WERI-Rb-1 (cell line): ENCODE results near the gene MRNIP.

Source experiments
- DNase-seq: peaks from one replicate; pipeline ENCODE4 v3.0.0-alpha.2; 2020
- H3K27ac ChIP-seq: fragments of 250-450 bp; sonication (Bioruptor Pico); 2 replicates; pipeline ENCODE4 v1.5.1; 2020; ENCODE audit warnings: mild to moderate bottlenecking, moderate library complexity
- H3K27me3 ChIP-seq: fragments of 250-450 bp; sonication (Bioruptor Pico); 2 replicates; pipeline ENCODE4 v1.5.1; 2021; ENCODE audit warnings: mild to moderate bottlenecking, low read depth, moderate library complexity; ENCODE audit not compliant: insufficient read depth, severe bottlenecking
- H3K36me3 ChIP-seq: fragments of 250-450 bp; sonication (Bioruptor Pico); 2 replicates; pipeline ENCODE4 v1.5.1; 2020; ENCODE audit warnings: mild to moderate bottlenecking, moderate library complexity
- H3K4me3 ChIP-seq: 2 replicates; pipeline ENCODE4 v1.5.1; 2011; ENCODE audit warnings: low read depth, mild to moderate bottlenecking, control low read depth, low read length
- H3K9me3 ChIP-seq: fragments of 250-450 bp; sonication (Bioruptor Pico); 2 replicates; pipeline ENCODE4 v1.5.1; 2021; ENCODE audit warnings: mild to moderate bottlenecking, moderate library complexity; ENCODE audit not compliant: severe bottlenecking
- TF ChIP-seq, protein P1 (sequence below): IDR thresholded peaks from 2 replicates; pipeline ENCODE4 v1.5.1; 2011; ENCODE audit warnings: low read depth, mild to moderate bottlenecking, control low read depth, inconsistent platforms, low read length

MRNIP gene

DNA sequence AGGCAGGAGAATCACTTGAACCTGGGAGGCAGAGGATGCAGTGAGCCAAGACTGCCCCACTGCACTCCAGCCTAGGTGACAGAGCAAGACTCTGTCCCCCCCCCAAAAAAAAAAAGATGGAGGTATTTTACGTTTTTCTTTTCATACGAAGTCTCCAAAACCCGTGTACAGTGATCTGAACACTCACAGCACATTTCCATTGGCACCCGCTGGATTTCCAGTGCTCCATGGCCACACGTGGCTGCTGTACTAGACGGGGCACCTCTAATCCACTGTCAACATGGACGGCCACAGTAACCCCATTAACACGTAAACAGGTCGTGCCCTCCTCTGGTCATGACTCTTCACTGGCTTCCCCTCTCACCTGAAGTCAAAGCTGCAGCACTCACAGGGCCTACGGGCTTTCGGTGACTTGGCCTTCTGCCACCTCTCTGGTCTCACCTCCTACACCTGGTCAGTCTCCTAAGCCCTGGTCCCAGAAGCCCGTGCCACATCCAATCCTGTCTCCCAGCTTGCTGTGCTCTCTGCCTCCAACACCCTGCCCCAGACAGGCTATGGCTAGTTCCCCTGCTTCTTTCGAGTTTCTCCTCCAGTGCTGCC lies 27.0 kb upstream of the MRNIP start:
- H3K27me3 ChIP-seq, result no peaks in the 10 kb centered on the region
- TF ChIP-seq, protein P1, sequence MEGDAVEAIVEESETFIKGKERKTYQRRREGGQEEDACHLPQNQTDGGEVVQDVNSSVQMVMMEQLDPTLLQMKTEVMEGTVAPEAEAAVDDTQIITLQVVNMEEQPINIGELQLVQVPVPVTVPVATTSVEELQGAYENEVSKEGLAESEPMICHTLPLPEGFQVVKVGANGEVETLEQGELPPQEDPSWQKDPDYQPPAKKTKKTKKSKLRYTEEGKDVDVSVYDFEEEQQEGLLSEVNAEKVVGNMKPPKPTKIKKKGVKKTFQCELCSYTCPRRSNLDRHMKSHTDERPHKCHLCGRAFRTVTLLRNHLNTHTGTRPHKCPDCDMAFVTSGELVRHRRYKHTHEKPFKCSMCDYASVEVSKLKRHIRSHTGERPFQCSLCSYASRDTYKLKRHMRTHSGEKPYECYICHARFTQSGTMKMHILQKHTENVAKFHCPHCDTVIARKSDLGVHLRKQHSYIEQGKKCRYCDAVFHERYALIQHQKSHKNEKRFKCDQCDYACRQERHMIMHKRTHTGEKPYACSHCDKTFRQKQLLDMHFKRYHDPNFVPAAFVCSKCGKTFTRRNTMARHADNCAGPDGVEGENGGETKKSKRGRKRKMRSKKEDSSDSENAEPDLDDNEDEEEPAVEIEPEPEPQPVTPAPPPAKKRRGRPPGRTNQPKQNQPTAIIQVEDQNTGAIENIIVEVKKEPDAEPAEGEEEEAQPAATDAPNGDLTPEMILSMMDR, result no peak
- H3K27ac ChIP-seq, result no peak overlapping the region
- peaks cover 13% of the 10 kb centered on the region; the same call in 1 of the 2 replicates for H3K36me3 ChIP-seq
- no peak for DNase-seq
- no peaks in the 10 kb centered on the region for H3K9me3 ChIP-seq
- H3K4me3 ChIP-seq, result no peak overlapping the region

DNA sequence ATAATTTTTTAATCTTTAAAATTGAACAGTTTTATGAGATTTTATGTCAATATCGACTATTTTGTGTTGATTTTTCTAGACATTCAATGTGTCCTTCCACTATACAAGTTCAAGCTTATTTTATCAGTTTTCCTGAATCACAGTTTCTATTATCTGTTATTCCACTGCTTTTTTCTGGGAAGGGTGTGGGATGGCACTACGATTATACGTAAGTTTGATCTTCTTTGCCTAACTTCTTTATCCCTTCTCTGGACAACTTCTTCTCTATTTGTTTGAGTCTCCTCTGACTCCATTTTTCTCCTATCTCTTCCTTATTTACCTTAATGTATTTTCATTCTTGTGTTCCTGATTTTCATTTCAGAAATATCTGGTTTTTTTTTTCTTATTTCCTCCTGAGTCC lies 24.5 kb upstream of the MRNIP start:
- DNase-seq, result no peak
- Histone ChIP-seq H3K9me3 (no peaks in the 10 kb centered on the region), H3K27ac (no peak overlapping the region), H3K36me3 (peaks cover 13% of the 10 kb centered on the region; the same call in 1 of the 2 replicates), H3K4me3 (no peak overlapping the region), H3K27me3 (no peaks in the 10 kb centered on the region)
- TF ChIP-seq, protein P1, result no peak

DNA sequence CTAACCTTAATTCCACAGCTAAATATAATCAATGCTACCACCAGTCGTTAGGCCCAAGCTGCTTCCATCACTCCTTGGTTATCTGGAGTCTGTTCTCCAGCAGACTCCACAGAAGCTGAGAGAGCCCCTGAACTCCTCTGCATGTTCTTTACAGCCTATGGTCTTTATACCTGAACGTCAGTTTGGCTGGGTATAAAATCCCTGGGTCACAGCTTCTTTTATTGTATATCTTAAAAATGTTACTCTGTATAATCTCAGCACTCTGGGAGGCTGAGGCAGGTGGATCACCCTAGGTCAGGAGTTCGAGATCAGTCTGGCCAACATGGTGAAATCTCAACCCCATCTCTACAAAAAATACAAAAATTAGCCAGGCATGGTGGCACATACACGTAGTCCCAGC lies 23.7 kb upstream of the MRNIP start:
- no peaks in the 10 kb centered on the region for H3K27me3 ChIP-seq
- no peak overlapping the region for H3K4me3 ChIP-seq
- TF ChIP-seq, protein P1, result no peak
- H3K9me3 ChIP-seq, result no peaks in the 10 kb centered on the region
- DNase-seq, result no peak
- peaks cover 13% of the 10 kb centered on the region; the same call in 1 of the 2 replicates for H3K36me3 ChIP-seq
- no peak overlapping the region for H3K27ac ChIP-seq

DNA sequence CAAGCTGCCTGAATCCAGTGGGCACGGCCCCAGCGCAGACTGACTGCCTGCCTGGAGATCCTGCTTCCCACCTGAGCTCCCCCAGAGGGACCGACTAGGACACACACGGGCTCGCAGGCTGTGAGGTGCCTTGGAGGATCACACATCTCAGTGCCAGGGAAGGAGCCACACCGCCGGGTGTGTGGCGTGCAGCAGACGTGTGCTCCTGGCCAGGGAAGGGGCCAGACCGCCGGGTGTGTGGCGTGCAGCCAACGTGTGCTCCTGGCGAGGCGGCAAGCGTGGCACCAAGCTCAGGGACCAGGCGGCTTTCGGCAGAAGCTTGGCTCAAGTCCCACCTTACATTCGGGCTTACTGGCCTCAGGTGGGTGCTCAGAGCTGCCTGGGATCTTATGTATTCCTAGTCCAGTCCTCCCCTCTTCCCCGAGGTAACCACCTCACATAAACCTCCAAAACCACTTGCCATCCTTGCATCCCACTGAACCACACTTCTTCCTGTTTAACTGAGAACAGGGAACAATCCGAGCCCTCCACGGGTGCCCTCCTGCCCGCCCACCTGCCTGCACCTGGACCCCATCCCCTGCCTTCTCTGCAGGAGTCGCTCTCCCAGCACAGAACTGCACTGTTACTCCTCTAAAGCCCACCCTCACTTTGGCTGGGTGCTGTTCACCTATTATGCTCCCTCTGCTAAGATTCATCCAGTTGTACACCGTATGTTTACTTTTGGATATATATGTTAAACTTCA lies 22.4 kb upstream of the MRNIP start:
- DNase-seq, result no peak
- Histone ChIP-seq H3K27me3 (no peaks in the 10 kb centered on the region), H3K36me3 (peaks cover 13% of the 10 kb centered on the region; the same call in 1 of the 2 replicates), H3K27ac (no peak overlapping the region), H3K4me3 (no peak overlapping the region), H3K9me3 (no peaks in the 10 kb centered on the region)
- TF ChIP-seq, protein P1, result no peak

DNA sequence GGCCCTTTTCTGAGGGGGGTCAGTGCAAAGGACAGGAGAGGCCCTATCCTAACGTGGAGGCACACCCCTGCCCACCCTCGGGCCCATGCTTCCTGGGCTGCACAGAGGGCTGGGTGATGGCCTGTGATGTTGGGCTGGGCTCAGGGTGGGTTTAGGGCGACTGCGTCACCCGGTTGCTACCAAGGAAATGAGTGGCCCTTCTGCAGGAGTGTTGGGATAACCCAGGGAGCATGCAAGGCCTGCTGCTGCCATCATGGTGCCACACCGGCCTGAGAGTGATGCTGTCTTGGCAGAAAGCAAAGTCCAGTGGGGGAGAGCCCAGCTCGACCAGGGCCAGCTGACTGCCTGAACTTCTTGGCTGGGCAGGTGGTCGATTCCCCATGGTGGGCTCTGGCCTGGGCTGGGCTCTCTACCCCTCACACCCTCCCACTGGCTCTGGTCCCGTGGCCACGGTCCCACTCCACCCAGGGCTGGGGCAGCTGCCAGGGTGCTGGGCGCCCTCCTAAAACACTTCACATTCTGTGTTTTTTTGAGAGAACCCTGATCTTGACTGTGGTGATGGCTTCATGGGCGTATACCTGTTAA lies 21.5 kb upstream of the MRNIP start:
- no peaks in the 10 kb centered on the region for H3K27me3 ChIP-seq

More for the DNA sequence above, 21.5 kb upstream of the MRNIP start:
- Histone ChIP-seq H3K36me3 (peaks cover 13% of the 10 kb centered on the region; the same call in 1 of the 2 replicates), H3K4me3 (no peak overlapping the region), H3K27ac (no peak overlapping the region), H3K9me3 (no peaks in the 10 kb centered on the region)
- DNase-seq, result no peak
- TF ChIP-seq, protein P1, result no peak
